GM11168 (cell line): ENCODE data around the gene PPP2R3A.

Experiments
- in situ Hi-C: fragments of 300-500 bp; cut with MboI; formaldehyde crosslinking; loops from one replicate; pipeline ENCODE4 v1.12.0; 2022; ENCODE audit warnings: low sequenced_read_pairs; ENCODE audit not compliant: unreplicated experiment

PPP2R3A gene

GRCh38 chr3:136008732-136009470 is 43.4 kb downstream of the PPP2R3A start:
- in situ Hi-C loops: no loop called here

DNA sequence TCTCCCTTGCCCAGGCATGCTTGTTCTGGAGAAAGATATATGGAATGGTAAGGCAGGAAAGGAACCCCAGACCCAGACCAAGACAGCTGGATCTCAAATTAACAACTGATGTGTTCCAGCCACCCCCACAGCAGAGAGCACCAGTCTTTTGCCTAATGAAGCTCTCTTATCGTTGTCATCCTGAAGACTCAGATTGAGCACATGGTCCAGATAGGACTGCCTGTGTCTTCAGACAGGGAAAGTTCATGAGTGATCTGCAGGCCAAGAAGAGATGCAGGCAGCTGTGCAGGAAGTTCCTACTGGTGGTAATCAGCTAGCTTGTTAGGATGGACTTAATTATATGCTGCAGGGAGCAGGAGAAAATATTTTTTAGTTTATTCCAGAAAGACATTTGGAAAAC is 53.3 kb downstream of the PPP2R3A start:
- in situ Hi-C loops: no loop called here

DNA sequence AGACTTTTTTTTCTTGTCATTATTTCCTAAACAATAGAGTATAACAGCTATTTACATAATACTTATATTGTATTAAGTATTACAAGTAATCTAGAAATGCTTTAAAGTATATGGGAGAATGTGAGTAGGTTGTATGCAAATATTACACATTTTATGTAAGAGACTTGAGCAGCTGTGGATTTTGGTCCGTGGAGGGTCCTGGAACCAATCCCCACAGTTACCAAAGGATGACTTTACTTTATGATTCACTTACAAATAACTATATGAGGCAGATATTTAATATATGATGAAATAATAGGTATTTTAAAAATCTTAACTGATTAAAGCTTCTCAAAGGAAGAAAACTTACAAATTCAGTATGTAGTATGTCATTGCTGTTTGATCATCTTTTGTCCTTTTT is 56.3 kb downstream of the PPP2R3A start:
- in situ Hi-C loops: no loop called here

GRCh38 chr3:136022529-136023263 is 57.2 kb downstream of the PPP2R3A start:
- in situ Hi-C loops: no loop called here

DNA sequence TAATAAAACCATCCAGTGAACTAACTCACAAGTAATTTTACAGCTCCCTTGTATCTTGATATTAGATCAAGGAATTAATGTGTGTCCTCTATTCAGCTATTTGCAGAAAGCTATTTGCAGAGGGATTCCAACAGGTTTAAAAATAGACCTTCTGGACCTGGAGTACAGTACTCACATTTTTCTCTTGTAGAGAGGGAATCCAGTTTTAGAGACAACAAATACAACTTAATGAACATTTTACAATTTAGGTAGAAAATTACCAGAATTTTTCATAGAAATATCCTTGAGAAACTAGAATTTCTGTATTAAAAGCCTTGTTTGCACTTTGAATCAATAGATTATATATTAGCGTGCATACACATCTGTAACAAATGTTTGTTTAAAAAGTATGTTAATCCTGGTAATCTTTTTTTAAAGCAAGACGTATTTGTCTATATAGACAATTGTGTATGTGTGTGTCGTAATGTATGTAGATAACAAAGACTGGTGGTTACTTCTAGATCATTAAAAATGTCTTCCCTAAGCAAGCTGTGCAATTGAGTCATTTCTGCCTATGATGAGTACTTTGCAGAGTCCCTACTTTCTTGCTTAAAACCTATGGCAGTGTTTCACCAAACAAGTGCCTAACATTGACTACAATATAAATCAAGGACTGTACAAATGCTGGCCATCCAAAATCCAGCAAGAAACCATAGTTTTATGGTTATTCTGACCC is 57.9 kb downstream of the PPP2R3A start:
- in situ Hi-C loops: no loop called here

- in situ Hi-C loops: no loop called here
Observed at GRCh38 chr3:136036306-136036705, 70.8 kb downstream of the PPP2R3A start.

DNA sequence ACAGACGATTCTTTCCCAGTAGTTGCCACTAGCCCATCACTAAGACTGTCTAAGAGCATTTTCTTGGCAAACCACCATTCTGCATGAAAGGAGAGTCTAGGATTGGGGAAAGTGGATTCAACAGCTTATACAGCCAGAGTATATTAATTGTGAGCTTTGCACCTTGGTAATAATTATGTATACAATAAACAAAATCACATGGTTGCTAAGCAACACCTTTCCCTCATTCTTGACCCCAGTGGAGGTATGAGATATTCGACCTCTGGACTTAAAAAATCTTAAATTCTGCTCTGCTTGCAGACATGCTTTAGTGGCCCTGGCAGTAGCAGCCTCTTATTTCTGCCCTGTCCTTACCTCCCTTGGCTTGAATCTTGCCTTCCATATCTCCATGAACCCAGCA is 73.1 kb downstream of the PPP2R3A start:
- in situ Hi-C loops: no loop called here

DNA sequence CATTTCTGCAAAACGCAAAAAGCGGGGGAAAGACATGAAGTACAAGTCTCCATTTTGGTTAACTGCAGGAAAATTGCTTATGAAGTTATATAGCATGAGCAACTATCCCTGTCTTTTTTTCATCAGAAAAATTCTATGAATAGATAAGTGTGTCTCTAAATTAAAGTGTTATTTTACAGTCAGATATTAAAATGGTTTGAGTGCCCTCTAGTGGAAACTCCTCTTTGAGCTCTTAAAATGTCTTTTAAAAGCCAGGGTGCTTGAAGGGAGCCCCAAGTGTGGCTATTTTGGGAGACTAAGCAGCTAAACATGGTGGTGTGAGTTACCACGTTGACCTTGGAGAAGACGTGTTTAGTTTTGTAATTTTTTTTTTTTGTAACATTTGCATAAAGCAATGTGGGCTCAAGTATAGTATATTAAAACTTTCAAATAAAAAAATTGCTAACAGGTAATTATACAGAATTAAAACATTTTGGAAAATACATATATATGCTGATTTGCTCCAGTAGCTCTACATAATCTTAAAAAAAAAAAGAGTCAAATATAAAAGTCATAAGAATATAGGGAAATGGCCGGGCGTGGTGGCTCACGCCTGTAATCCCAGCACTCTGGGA is 77.2 kb downstream of the PPP2R3A start:
- in situ Hi-C loops: no loop called here

- in situ Hi-C loops: no loop called here
Observed at GRCh38 chr3:136044980-136045745, 79.6 kb downstream of the PPP2R3A start.

- in situ Hi-C loops: no loop called here
Observed at GRCh38 chr3:136048068-136048467, 82.5 kb downstream of the PPP2R3A start.

GRCh38 chr3:136050250-136050649 is 84.7 kb downstream of the PPP2R3A start:
- in situ Hi-C loops: no loop called here

GRCh38 chr3:136055491-136055890 is 90.0 kb downstream of the PPP2R3A start:
- in situ Hi-C loops: no loop called here

DNA sequence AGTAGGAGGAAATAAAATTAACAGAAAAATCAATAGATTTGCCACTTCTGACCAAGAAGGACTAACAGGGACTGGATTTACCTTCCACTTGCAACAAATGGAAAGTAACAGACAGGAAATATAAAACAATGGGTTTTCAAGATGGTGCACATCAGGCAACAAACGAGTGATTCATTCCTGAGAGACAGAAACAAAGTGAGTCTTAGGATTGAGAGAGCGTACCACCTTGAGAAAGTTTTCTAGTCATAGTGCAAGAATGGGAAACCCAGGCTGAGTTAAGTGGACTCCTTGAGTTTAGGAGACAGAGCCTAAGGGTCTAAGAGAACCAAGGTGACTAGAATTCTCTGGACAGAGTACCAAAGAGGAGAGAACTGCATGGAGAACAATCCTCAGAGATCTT is 101.7 kb downstream of the PPP2R3A start:
- in situ Hi-C loops: no loop called here

DNA sequence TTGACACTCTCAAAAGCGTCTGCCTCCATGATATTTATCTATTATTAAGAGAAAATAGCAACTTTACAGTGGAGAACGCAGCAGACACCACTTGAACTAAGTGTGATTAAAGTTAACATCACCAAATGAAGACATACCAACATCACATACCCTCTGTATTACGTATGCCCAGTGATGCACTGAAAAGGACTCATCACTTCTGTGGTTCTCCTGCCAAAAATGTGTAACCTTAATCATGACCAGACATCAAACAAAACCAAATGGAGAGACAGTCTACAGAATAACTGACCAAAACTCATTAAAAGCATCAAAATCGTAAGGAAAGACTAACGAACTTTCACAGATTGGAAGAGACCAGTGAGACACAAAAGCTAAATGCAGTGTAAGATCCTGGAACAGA is 103.2 kb downstream of the PPP2R3A start:
- in situ Hi-C loops: no loop called here

- in situ Hi-C loops: loop anchor here (10.0 kb wide), 3 partner anchors 195 to 925 kb away; partner anchors contain the start of gene STAG1
Observed at GRCh38 chr3:136069933-136070332, 104.4 kb downstream of the PPP2R3A start.

DNA sequence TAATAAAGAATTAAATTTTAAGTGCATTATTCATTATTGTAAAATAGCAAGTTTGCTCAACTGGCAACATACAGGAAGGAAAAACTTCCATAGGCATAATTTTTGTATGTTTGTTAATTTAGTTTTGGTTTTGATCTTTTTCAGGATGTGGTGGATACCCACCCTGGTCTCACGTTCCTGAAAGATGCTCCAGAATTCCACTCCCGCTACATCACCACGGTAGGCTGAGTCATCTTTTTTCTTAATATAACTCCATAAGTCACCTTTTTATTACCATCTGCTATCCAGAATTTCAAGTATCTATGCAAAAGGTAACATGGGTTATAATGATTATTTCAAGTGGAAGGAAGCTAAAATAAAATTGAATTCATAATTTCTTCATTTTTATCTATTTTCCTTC is 104.8 kb downstream of the PPP2R3A start:
- in situ Hi-C loops: loop anchor here (10.0 kb wide), 3 partner anchors 194 to 924 kb away; partner anchors contain the start of gene STAG1

DNA sequence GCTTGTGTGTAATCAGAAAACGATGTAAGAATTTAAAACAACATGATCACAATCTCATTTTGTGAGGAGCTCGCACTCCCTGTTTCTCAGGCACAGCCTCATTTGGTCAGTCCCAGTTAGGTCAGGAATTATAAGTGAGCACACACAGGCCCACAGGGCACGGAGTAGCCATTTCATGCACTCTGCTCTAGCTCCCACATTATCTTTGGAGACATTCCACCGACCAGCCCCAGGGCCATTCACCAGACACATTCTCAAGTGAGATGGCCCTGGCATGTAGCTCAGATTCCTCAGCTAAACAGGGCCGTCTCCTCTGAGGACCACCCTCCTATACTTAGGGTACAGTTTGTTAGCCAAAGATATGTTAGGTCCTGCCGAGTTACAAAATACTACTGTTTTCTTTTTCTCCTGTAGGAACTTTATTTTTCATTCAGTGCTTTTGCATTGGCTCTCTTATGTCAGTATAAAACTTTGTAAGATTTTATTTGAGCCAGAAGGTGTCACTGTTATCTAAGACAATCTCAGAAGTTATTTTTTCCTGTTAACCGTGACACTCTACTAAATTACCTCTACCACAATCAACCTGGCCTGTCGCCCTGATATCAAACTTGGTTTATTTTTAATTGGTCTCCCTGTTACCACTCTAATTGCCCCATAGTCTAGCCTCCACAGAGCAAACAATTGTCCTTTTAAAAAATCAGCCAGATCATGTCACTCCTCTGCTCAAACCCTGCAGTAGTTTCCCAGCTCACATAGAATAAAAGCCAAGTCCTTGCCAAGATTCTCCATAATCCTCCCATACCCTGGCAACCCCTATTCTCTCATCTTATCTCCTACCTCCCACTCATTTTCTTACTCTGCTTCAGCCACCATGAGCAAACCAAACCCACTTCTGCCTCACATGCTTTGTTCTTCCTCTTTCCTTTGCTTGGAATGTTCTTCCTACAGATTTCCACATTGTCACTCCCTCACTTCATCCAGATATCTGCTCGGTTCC is 105.7 kb downstream of the PPP2R3A start:
- in situ Hi-C loops: loop anchor here (10.0 kb wide), 3 partner anchors 194 to 924 kb away; partner anchors contain the start of gene STAG1

DNA sequence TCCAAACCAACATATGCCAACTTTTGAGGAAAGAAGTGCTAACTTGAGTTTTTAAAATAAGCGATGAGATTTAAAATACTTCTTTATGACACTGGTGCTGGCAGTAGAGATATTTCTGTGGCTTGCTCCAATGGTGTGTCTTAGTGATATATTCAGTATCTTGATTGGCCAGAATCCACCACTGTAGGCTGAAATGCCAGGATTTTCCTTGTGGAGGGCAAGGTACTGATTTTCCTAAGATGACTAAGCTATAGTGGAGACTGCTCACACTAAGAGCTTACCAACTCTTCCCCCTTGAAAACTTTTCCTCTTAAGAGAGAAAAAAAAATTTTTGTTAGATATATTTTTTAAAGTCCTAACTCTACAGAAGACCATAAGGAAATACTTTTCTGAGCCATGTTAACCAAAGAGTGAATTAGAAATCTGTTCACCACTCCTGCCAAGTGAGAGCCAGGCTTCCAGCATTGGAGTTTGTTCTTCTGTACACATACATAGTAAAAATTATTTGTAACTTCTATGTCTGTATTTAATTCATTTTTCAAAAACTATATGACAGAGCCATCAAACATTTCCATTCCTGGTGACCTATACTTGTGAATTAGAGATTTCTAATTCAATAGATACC is 109.1 kb downstream of the PPP2R3A start:
- in situ Hi-C loops: loop anchor here (10.0 kb wide), 3 partner anchors 190 to 920 kb away; partner anchors contain the start of gene STAG1
